ENCODE measurements around the gene VWA8.
"Not testable (repeated sequence)": the region's sequence is repeated elsewhere in the genome, so short reads cannot be mapped to it uniquely, and the experiment has no call there.

Gene VWA8

DNA sequence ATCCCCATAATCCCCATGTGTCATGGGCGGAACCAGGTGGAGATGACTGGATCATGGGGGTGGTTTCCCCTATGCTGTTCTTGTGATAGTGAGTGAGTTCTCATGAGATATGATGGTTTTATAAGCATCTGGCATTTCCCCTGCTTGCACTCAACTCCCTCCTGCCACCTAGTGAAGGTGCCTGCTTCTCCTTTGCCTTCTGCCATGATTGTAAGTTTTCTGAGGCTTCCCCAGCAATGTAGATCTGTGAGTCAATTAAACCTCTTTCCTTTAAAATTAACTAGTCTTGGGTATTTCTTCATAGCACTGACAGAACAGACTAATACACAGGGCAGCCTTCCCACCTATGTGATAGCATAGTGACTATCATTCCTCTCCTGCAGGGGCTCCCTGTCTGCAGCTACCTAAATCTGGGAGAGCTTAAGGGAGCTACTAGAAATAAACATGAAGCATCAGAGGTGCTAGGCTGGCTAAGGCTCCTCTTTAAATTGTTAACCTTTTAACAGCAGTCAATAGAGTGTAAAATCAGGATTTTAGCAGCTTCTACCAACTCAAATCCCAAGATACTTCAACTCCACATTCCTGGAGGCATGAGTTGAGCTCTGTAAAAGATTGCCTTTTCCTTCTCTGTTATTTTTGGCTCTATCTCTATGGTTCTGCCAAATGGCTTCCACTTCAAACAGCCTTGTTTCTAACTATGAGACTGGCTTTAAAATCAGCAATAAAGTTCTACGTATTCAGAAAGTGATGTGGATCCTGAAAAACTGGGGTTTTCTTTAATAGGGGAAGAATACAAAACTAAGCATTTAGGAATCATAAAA is 112.3 kb downstream of the VWA8 start:
- no peak for DNase-seq

DNA sequence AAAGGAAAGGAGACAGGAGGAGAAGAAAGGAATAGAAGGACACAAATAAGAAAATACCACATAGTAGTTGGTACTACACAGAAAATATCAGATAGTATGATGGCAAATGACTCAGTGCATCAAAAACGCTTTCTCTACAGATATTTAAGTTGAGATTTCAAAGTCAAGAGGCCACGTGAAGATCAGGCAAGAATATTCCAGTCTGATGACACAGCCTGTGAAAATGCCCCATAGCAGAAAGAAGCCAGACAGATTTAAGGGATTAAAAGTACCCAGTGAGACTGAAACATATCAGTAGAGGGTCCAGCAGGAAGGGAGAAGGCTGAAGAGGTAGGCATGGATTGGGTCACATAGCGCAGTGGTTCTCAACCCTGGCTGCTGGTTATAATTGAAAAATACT is 113.7 kb downstream of the VWA8 start:
- no peak for DNase-seq

GRCh38 chr13:41842036-41842620 is 118.8 kb downstream of the VWA8 start:
- no peak for DNase-seq

- no peak for DNase-seq
Observed at GRCh38 chr13:41837629-41838028, 123.3 kb downstream of the VWA8 start.

DNA sequence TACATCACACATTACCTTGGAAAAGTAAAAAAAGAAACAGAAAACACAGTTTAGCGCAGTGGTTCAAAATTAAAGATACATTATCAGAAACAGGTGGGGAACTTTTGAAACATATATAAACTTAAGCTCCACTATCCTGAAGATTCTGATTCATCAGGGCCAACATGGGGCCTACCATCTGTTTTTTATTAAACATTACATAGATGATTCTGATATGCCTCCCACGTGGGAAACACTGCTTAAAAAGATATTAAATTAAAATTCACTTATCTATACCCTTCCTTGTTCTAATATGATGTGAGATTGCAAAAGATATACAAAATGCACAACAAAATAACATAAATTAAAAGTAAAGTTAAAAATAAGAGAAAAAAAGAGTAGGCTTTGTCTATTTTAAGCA is 125.0 kb downstream of the VWA8 start:
- no peak for DNase-seq

- DNase-seq, result not testable (repeated sequence)
Observed at GRCh38 chr13:41834697-41835096, 126.2 kb downstream of the VWA8 start.

- DNase-seq, result no peak
Observed at GRCh38 chr13:41833831-41834230, 127.1 kb downstream of the VWA8 start.

GRCh38 chr13:41833201-41833600 is 127.7 kb downstream of the VWA8 start:
- DNase-seq, result no peak

- DNase-seq, result no peak
Observed at GRCh38 chr13:41827507-41828213, 133.2 kb downstream of the VWA8 start.

GRCh38 chr13:41825691-41826090 is 135.2 kb downstream of the VWA8 start:
- DNase-seq, result no peak

DNA sequence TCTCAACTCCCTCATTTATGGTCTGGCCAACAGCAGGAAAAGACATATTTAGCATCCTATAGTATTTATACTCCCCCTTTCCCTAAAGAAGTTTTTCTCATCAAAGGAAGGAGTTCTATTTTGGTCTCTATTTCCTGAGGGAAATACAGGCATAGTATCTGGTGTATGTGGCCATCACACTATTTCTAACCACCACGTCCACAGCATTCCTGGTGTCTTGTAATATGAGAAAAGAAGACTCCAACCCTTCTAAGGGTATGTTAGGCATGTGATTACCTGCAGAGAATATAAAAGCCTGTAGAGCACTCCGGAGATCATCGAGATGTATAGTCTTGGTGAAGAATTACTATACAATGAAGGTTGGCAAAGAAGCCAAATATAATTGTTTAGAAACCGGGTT is 137.4 kb downstream of the VWA8 start:
- no peak for DNase-seq

DNA sequence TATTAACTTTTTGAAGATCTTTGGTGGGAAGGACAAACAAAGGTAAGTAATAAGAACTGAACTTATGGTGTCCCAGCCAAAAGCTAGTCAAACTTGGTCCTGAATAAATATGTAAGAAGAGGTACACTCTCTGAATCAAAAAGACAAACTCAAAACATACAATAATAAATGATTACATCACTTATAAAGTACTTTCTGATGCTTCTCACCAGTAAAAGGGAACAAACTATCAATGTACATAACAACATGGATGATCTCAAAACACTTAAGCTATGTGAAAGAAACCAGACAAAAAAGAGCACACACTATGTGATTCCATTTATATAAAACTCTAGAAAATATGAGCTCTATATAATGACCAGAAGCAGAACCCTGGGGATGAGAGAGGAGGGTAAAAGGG is 138.3 kb downstream of the VWA8 start:
- DNase-seq, result no peak

DNA sequence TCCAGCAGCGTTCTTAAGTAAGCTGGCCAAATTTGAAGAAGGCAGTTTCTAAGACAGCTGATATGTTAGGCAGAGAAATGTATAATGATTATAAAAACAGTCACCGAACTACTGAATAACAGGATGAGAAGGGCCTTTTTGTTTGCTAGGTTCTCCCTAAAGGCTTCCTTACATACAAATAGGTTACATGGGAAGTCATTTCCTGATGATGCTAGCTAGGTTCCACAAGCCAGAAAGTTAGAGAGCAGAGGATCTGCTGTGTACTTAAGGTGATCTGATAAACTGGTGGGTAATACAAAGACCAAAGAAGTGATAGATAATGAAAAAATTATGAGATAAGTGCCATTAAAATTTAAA is 139.7 kb downstream of the VWA8 start:
- no peak for DNase-seq

GRCh38 chr13:41820581-41821237 is 140.2 kb downstream of the VWA8 start:
- no peak for DNase-seq

GRCh38 chr13:41816057-41816456 is 144.9 kb downstream of the VWA8 start:
- DNase-seq, result no peak

DNA sequence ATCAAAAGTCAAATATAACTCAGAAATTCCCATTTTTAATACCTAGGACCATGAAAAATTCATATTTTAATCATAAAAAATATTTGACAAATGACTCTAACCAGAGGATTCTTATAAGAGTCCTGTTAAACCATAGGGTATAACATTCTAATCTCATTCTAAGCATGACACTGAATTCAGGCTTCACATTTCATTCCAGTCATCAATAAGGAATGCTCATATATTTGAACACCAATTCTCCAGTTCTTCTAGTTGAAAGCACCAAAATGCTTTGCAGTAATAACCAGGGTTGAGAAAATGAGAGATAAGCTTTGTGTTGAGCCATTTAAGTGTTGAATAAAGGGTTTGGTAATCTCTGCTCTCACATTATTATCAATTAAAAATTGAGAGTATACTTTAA is 147.5 kb downstream of the VWA8 start:
- no peak for DNase-seq

GRCh38 chr13:41812851-41813250 is 148.1 kb downstream of the VWA8 start:
- DNase-seq, result no peak

GRCh38 chr13:41812237-41812636 is 148.7 kb downstream of the VWA8 start:
- DNase-seq, result no peak

- peak; percentile 42 for DNase-seq
Observed at GRCh38 chr13:41811588-41812021, 149.3 kb downstream of the VWA8 start.

GRCh38 chr13:41809962-41810361 is 150.9 kb downstream of the VWA8 start:
- DNase-seq, result no peak

DNA sequence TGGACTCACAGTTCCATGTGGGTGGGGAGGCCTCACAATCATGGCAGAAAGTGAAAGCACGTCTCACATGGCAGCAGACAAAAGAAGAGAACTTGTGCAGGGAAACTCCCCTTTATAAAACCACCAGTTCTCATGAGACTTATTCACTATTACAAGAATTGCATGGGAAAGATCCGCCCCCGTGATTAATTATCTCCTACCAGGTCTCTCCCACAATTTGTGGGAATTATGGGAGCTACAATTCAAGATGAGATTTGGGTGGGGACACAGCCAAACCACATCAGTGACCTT is 157.5 kb downstream of the VWA8 start:
- not testable (repeated sequence) for DNase-seq

DNA sequence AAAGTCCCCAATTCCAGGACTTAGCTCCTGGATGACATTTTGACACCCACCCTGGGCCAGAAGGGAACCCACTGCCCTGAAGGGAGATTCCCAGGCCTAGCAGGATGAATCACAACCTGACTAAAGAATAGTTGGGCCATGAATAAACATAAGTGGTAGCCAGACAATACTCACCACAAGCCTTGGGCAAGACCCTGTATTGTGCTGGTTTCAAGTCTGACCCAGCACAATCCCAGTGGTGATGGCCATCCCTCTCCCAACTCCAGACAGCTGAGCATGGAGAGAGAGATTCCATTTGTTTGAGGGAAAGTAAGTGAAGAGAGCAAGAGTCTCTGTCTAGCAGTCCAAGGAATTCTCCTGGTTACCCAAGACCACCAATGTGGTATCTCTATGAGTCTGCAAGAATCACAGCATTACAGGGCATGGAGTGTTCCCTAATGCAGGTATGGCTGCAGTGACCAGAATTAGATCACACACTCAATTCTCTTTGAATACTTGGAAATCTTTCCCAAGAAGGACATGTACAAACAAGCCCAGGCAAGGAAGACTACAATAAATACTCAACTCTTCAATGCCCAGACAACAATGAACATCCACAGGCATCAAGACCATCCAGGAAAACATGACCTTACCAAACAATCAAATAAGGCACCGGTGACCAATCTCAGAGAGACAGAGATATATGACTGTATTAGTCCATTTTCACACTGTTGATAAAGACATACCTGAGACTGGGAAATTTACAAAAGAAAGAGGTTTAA is 158.0 kb downstream of the VWA8 start:
- no peak for DNase-seq
